T-helper 2 cell treated with Interferon-gamma antibody and Interleukin-4, amounts not matched to agents 100 ng/mL and 5 ng/mL, for 36 hours (primary cell): ENCODE data around the gene SAMD9. TPM values are rescaled to one million over a fixed set of nuclear protein-coding genes. Genes with fewer than 3 reads are reported as not detected.

Experiments used
- total RNA-seq: library from RNA; stranded (reverse); gene quantifications from 2 replicates; pipeline ENCODE4 v1.2.3, GENCODE V29; 2022

Gene SAMD9
- total RNA-seq, 1 donor from 2014 or later: 39.2 TPM

Other genes with a start within 250 kb of the SAMD9 start
- 96.4 and 102 TPM in 2 replicates for gene SAMD9L, start 30.4 kb upstream of the SAMD9 start, total RNA-seq
- gene HEPACAM2, start 108.5 kb upstream of the SAMD9 start, total RNA-seq: not detected in 2 replicates
- gene VPS50, start 114.4 kb upstream of the SAMD9 start, total RNA-seq: 19.7 and 27.8 TPM in 2 replicates